Skeletal muscle tissue (tissue), 4 donors: ENCODE results near the gene S1PR2. TPM values are rescaled to one million over a fixed set of nuclear protein-coding genes. Genes with fewer than 3 reads are reported as not detected.

Experiments
- H3K27ac ChIP-seq: one replicate; pipeline ENCODE4 v1.7.0; 2013; ENCODE audit warnings: mild to moderate bottlenecking, low read depth, low read length, inconsistent platforms
- H3K27me3 ChIP-seq, 3 donors: one replicate each; pipeline ENCODE4 v1.7.0; 2013; ENCODE audit warnings: low read length in 3 of 3; ENCODE audit not compliant: control insufficient read depth in 3 of 3, insufficient read depth in 3 of 3
- H3K36me3 ChIP-seq, 3 donors: one replicate each; pipeline ENCODE4 v1.7.0; 2013; ENCODE audit warnings: low read length in 3 of 3; ENCODE audit not compliant: control insufficient read depth in 3 of 3, insufficient read depth in 3 of 3
- H3K4me1 ChIP-seq, 3 donors: one replicate each; pipeline ENCODE4 v1.7.0; 2013; ENCODE audit warnings: low read length in 3 of 3, mild to moderate bottlenecking in 3 of 3; ENCODE audit not compliant: control insufficient read depth in 3 of 3, insufficient read depth in 3 of 3
- H3K4me3 ChIP-seq, 3 donors: one replicate each; pipeline ENCODE4 v1.7.0; 2013; ENCODE audit warnings: low read length in 3 of 3
- H3K9ac ChIP-seq, 3 donors: one replicate each; pipeline ENCODE4 v1.7.0; 2013; ENCODE audit warnings: low read length in 3 of 3, mild to moderate bottlenecking in 3 of 3, moderate library complexity in 2 of 3, low read depth in 1 of 3
- H3K9me3 ChIP-seq, 3 donors: one replicate each; pipeline ENCODE4 v1.7.0; 2013; ENCODE audit warnings: low read length in 3 of 3; ENCODE audit not compliant: control insufficient read depth in 3 of 3
- total RNA-seq: library from RNA; depleted of rRNA; stranded (reverse); fragments of >200 nt; gene quantifications from one replicate; pipeline ENCODE4 v1.2.3, GENCODE V29; 2014
- donor health status: Osteomylitis.

S1PR2 gene
- total RNA-seq, 1 donor from 2014 or later = 9.9 TPM

DNA sequence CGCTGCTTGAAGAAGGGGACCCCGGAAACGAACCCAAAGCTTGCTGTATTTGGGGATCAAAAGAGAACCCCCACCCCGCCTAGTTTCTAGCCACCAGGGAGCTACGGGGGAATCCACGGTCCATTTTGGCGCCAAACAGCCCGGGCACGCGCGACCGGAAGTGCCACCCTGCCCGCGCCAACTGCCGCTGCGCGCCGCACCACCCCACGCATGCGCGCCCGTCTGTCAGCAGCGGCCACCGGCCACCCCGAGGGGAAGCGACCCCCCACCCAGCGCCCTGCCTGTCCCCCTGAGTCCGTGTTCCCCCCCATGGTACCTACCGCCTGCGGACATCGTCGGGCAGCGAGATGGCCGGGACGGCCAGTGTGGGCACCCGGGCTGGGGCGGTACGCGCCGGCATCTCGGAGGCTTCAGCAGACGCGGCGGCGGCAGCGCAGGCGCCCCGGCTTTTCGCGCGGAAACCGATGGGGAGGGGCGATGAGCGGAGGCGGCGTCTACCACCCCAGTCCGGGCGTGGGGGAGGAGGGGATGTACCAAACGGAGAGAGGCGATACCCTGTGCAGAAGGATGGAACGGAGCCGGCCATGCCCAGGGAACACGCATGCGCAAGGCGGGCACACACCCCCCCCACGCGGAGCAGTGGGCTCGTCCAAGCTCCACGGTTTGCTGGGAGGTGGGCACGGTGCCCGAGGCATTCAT is 36.5 kb downstream of the S1PR2 start, which contains the start of gene DNMT1:
Gene DNMT1, minus strand, starts transcription at position 454 of the 699 bp plus-strand sequence. Its CDS starts 54 bp downstream, at position 400.
- Histone ChIP-seq H3K9me3 (no peaks in the 10 kb centered on the region), H3K9ac (peak within 1 kb of the TSS; percentile 78 to 84 (median 80)), H3K27ac (peak within 1 kb of the TSS; percentile 75), H3K27me3 (no peaks in the 10 kb centered on the region), H3K4me1 (peaks cover 13 to 15% (median 14%) of the 10 kb centered on the region in 3 donors), H3K36me3 (peaks cover 0 to 2% (median 0%) of the 10 kb centered on the region in 3 donors), H3K4me3 (peak within 1 kb of the TSS; percentile 77 to 86 (median 85))

DNA sequence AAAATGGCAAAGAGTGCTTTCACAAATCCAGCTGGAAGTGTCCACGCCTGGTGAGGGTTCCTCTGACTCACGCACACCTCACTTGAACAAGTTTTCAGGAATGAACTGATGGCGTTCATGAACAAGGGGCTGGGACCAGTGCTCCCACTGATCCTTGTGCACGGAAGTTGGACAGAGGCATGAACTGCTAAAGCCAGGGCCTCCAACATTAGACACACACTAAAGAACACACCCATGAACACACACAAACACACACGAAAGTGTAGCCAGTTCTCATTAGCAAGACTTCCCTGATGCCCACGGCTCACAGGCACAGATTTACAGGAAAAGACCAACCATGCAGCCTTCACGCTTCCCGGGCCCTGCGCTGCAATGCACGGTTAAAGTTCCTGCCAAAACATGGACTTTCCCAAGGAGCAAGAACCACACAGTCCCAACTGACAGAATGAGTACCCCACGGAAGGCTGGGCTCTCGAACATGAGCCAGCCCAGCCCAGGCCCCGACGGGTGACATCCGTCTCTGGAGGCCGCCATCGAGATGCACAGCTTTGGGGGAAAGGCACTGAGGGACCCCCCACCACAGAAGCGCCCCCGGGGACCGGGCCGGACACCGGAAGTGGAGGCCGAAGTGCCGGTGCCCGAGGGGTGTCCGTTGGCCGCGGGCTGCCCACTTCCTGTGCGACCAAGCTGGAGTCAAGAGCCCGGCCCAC is 37.2 kb downstream of the S1PR2 start:
- Histone ChIP-seq H3K27me3 (no peaks in the 10 kb centered on the region), H3K9me3 (no peaks in the 10 kb centered on the region), H3K4me3 (peak overlapping the region; percentile 77 to 86 (median 85)), H3K27ac (peak overlapping the region; percentile 75), H3K9ac (peak overlapping the region; percentile 78 to 84 (median 80)), H3K36me3 (peaks cover 0 to 2% (median 0%) of the 10 kb centered on the region in 3 donors), H3K4me1 (peaks cover 13 to 15% (median 14%) of the 10 kb centered on the region in 3 donors)

DNA sequence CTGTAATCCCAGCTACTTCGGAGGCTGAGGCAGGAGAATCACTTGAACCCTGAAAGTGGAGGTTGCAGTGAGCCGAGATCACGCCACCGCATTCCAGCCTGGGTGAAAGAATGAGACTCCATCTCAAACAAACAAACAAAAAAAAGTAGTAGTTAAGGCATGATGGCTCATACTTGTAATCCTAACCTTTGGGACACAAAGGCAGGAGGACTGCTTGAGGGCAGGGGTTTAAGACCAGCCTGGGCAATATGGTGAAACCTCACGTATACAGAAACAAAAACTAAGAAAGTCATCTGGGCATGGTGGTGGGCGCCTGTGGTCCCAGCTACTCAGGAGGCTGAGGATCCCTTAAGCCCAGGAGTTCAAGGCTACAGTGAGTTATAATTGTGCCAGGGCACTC is 38.2 kb downstream of the S1PR2 start:
- no peak overlapping the region for H3K27ac ChIP-seq
- peaks cover 14 to 17% (median 15%) of the 10 kb centered on the region in 3 donors for H3K4me1 ChIP-seq
- no peak overlapping the region for H3K9ac ChIP-seq
- H3K36me3 ChIP-seq = peaks cover 0 to 2% (median 0%) of the 10 kb centered on the region in 3 donors
- no peak overlapping the region for H3K4me3 ChIP-seq
- H3K27me3 ChIP-seq = no peaks in the 10 kb centered on the region
- H3K9me3 ChIP-seq = no peaks in the 10 kb centered on the region

DNA sequence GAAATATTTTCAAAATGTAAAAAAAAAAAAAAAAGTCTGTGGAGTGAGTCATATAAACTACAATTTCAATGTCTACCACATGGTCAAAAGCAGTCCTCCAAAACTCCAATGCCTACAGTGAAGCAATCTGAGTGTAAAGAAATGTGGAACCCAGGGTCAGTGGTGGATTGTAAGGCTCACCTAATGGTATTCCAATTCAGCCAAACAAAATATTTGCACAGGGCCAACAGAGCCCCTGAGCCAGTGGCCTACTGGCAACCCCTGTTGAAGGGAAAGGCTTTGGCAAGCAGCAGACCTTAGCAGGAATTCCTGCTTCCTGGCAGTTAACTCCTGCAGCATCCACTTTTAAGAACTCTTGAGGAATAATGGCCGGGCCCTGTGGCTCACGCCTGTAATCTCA is 39.8 kb downstream of the S1PR2 start:
- Histone ChIP-seq H3K9ac (no peak overlapping the region), H3K36me3 (peaks cover 0 to 2% (median 0%) of the 10 kb centered on the region in 3 donors), H3K27ac (no peak overlapping the region), H3K4me3 (no peak overlapping the region), H3K9me3 (no peaks in the 10 kb centered on the region), H3K4me1 (peaks cover 16 to 19% (median 18%) of the 10 kb centered on the region in 3 donors), H3K27me3 (no peaks in the 10 kb centered on the region)

DNA sequence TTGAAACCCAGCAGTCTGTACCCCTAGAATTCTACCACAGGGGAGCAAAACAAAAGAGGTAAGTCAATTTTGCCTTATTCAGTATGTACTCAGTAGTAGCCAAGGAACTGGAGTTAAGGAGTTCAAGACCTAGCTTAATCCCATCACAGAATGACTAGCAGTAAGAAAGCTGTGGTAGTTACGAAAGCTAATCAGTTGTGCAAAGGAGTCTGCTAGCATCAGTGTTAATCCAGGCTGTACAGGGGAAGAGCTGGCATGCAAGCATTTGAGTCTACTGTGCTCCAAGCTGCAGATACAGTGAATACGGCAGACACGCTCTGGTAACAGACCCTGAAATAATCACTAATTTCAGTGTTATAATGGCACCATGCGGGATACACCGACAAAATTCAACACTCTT is 41.1 kb downstream of the S1PR2 start:
- Histone ChIP-seq H3K9me3 (no peaks in the 10 kb centered on the region), H3K36me3 (peaks cover 0 to 6% (median 3%) of the 10 kb centered on the region in 3 donors), H3K27ac (no peak overlapping the region), H3K4me1 (peaks cover 15 to 18% (median 16%) of the 10 kb centered on the region in 3 donors), H3K27me3 (no peaks in the 10 kb centered on the region), H3K9ac (no peak overlapping the region), H3K4me3 (no peak overlapping the region)

DNA sequence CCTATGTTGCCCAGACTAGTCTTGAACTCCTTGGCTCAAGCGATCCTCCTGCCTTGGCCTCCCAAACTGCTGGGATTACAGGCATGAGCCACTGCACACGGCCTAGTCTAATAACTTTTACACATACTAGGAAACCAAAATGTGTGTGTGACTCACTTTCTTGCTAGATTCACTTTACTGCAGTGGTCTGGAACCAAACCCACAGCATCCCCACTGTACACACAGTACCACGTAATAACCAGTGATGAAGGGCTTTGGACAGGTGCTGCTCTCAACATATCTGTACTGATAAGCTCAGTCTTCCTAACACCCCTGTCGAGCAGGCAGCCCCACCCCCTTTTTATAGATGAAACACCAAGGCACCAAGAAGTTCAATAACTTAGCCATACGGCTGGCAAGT is 41.5 kb downstream of the S1PR2 start:
- no peak overlapping the region for H3K4me3 ChIP-seq
- H3K36me3 ChIP-seq = peaks cover 0 to 6% (median 3%) of the 10 kb centered on the region in 3 donors
- H3K9me3 ChIP-seq = no peaks in the 10 kb centered on the region
- peaks cover 12 to 16% (median 13%) of the 10 kb centered on the region in 3 donors for H3K4me1 ChIP-seq
- H3K27ac ChIP-seq = no peak overlapping the region
- H3K9ac ChIP-seq = no peak overlapping the region
- H3K27me3 ChIP-seq = no peaks in the 10 kb centered on the region

DNA sequence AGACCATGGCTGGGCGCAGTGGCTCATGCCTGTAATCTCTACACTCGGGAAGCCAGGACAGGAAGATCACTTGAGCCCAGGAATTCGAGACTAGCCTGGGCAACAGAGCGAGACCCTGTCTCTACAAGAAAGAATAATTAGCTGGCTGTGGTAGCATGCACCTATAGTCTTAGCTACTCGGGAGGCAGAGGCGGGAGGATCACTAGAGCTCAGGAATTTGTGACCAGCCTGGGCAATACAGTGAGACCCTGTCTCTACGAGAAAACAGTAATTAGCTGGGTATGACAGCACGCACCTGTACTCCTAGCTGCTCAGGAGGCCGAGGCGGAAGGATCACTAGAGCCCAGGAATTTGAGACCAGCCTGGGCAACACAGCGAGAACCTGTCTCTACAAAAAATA is 43.8 kb downstream of the S1PR2 start:
- H3K9me3 ChIP-seq = no peaks in the 10 kb centered on the region
- peaks cover 0 to 10% (median 3%) of the 10 kb centered on the region in 3 donors for H3K36me3 ChIP-seq
- no peak overlapping the region for H3K9ac ChIP-seq
- no peaks in the 10 kb centered on the region for H3K27me3 ChIP-seq
- no peak overlapping the region for H3K27ac ChIP-seq
- peaks cover 3 to 5% (median 4%) of the 10 kb centered on the region in 3 donors for H3K4me1 ChIP-seq
- no peak overlapping the region for H3K4me3 ChIP-seq

DNA sequence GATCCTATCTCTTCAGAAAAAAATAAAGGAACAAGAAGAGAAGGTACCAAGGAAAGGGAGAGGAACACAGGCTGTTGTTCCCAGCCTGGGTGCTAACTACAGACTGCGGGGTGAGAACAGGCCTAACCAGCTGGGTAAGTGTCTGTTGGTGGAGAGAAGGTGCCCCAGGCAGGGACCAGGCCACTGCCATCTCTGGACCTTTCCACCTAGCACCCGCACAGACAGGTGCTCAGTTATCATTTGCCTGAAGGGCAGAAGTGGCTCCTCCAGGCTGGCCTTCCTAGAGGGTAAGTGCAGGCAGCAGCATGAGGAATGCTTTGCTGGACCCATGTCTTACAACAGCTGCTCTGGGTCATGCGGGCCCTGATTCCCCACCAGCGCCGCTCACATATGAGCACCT is 46.5 kb downstream of the S1PR2 start:
- H3K4me1 ChIP-seq = peaks cover 3 to 5% (median 4%) of the 10 kb centered on the region in 3 donors
- peaks cover 12 to 14% (median 12%) of the 10 kb centered on the region in 3 donors for H3K36me3 ChIP-seq
- no peak overlapping the region for H3K27ac ChIP-seq
- H3K9me3 ChIP-seq = no peaks in the 10 kb centered on the region
- no peak overlapping the region for H3K9ac ChIP-seq
- H3K27me3 ChIP-seq = no peaks in the 10 kb centered on the region
- H3K4me3 ChIP-seq = no peak overlapping the region

DNA sequence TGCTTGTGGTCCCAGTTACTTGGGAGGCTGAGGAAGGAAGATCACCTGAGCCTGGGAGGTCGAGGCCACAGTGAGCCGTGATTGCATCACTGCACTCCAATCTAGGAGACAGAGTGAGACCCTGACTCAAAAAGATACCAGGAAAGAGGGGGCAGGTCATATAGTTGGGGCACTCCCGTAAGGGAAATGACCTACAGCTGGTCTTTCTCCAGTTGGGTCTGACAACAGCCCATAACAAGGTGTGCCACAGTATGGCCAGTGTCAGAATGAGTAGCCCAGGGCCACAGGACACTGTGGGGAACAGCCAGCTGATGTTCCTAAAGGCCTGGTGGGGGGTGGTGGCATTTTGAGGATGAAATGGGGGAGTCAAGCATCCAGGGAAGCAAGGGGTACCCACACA is 47.2 kb downstream of the S1PR2 start:
- H3K27ac ChIP-seq = no peak overlapping the region
- H3K4me3 ChIP-seq = no peak overlapping the region
- peaks cover 3 to 5% (median 4%) of the 10 kb centered on the region in 3 donors for H3K4me1 ChIP-seq
- H3K36me3 ChIP-seq = peaks cover 12 to 16% (median 12%) of the 10 kb centered on the region in 3 donors
- H3K9ac ChIP-seq = no peak overlapping the region
- no peaks in the 10 kb centered on the region for H3K9me3 ChIP-seq
- no peaks in the 10 kb centered on the region for H3K27me3 ChIP-seq

DNA sequence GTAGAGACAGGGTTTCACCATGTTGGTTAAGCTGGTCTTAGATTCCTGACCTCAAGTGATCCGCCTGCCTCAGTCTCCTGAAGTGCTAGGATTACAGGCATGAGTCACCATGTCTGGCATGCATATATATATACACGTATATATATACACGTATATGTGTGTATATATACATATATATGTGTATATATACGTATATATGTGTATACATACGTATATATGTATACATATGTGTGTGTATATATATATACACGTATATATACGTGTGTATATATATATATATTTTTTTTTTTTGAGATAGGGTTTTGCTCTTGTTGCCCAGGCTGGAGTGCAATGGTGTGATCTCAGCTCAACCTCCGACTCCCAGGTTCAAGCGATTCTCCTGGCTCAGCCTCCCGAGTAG is 48.3 kb downstream of the S1PR2 start:
- peaks cover 12 to 16% (median 12%) of the 10 kb centered on the region in 3 donors for H3K36me3 ChIP-seq

More for the DNA sequence above, 48.3 kb downstream of the S1PR2 start:
- no peaks in the 10 kb centered on the region for H3K9me3 ChIP-seq
- H3K4me1 ChIP-seq = peaks cover 1 to 3% (median 1%) of the 10 kb centered on the region in 3 donors
- no peak overlapping the region for H3K9ac ChIP-seq
- H3K27ac ChIP-seq = no peak overlapping the region
- no peak overlapping the region for H3K4me3 ChIP-seq
- H3K27me3 ChIP-seq = no peaks in the 10 kb centered on the region
